NCI-H1105 (cell line): ENCODE measurements around the gene MBOAT1.

Experiments used
- DNase-seq: peaks from one replicate; lab custom pipeline; 2025; lab: John Stamatoyannopoulos, UW

Gene MBOAT1

DNA sequence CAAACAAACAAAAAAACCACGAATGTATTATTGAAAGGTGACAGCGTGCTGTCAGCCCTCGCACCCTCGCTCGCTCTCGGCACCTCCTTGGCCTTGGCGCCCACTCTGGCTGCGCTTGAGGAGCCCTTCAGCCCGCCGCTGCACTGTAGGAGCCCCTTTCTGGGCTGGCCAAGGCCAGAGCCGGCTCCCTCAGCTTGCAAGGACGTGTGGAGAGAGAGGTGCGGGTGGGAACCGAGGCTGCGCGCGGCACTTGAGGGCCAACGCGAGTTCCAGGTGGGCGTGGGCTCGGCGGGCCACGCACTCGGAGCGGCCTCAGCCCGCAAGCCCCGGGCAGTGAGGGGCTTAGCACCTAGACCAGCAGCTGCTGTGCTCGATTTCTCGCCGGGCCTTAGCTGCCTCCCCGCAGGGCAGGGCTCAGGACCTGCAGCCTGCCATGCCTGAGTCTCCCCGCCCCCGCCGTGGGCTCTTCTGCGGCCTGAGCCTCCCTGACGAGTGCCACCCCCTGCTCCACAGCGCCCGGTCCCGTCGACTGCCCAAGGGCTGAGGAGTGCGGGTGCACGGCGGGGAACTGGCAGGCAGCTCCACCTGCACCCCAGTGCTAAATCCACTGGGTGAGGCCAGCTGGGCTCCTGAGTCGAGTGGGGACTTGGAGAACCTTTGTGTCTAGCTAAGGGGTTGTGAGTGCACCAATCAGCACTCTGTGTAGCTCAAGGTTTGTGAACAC lies 20.9 kb upstream of the MBOAT1 start:
- no peak for DNase-seq

DNA sequence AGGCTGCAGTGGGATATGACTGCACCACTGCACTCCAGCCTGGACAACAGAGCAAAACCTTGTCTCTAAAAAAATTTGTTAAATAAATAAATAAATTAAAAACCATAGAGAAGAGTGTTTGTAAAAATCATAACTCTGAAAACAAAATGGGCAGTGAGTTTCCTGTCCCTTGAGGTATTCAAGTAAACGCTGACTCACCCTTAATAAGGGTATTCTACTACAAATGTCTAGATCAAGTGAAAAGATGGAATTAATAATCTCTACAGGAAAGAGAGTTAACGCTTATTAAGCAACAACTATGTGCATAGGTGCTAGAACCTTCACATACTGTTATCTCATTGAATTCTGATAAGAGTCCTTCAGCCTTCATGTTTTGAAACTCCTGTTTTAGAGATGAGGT lies 19.9 kb upstream of the MBOAT1 start:
- no peak for DNase-seq

DNA sequence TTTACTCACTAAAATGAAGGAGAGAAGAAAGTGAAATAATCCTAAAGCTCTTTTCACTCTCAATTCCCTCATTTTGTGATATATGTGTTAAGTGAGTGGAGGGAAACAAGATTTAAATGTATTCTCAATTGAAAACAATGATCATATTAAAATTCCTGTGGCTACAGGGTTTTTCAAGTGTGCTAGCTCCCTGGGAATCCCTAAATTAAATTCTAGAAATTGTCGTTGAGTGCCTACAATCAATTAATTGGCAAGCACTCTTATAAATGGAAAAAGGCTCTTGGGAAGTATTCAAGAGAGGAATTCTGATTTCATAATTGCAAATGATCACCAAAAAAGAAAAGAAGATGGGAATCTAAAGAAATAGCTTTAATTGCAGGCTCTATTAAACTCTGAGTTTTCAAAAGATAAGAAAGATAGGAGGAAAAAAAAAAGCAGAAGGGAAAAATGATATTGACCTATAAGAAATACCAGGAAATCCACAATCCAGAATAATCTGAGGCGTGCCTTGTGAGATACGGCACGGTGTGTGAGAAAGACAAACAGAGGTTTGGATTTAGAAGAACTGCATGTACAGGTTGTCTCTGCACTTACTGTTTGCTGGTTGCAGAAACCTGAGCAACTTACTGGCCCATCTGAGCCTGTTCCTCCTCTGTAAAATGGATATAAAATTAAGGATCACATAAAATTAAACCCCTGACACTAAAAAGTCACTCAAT lies 18.3 kb upstream of the MBOAT1 start:
- DNase-seq: no peak

DNA sequence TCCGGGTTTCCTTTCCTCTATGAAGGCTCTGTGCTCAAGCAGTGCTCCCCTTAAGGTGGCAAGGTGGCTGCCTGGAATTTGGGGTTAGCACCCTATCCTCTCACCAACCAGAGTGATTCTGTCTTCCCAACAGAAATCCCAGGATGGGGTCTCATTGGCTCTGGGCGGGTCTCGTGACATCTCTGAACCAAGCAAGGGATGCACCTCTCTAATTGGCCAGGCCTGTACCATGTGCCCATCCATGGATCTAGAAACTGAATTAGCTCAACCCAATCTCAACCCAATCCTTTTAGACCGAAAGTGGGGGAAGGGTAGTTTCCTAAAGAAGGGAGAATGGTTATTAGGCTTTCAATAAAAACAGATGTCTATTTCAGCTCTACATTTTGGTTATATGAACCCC lies 17.6 kb upstream of the MBOAT1 start:
- no peak for DNase-seq

DNA sequence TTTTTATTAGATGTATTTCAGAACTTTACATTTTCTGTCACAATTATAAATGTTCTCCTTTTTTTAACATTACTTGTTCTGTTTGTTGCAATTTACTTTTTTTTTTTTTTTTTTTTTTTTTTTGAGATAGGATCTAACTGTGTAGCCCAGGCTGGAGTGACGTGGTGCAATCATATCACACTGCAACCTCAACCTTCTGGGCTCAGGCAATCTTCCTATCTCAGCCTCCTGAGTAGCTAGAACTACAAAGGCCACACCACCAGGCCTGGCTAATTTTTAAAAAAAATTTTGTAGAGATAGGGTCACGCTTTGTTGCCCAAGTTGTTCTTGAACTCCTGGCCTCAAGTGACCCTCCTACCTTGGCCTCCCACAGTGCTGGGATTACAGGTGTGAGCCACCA lies 15.1 kb upstream of the MBOAT1 start:
- DNase-seq: no peak

DNA sequence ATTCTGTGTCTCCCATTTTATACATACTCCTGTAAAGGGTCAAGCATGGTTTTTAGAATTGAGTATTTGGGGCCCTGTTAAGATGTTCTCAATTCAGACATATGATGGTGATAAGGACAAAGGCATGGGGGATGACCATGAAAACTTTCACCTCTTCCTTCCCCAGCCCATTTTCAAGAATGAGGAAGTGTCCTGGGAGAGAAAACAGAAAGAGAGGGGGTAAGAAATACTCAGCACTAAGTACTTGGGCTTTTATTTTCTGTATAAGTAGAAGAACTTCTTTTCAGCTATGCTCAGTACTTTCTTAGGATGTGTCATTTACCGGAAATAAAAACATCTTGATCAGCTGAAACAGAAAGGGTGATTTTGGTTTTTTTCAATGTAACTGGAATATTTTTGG lies 10.9 kb upstream of the MBOAT1 start:
- DNase-seq: no peak

DNA sequence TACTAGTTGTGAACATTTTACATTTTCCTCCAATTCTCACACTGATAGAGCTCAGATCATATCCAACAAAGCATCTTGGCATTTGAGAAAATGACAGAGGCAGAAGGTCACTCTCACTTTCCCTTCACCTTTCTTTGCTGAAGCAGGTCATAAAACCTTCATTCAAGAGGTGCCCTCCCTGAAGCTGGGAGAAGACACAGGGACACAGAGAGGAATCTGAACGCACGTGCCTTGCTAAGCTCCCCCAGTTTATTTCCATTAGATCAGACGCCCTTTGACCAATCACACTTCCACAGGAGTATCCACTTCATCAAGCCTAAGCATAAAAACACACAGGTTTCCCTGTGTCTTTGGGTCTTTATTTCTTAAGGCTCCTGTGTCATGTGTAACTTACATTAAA lies 9.2 kb upstream of the MBOAT1 start:
- DNase-seq: no peak

DNA sequence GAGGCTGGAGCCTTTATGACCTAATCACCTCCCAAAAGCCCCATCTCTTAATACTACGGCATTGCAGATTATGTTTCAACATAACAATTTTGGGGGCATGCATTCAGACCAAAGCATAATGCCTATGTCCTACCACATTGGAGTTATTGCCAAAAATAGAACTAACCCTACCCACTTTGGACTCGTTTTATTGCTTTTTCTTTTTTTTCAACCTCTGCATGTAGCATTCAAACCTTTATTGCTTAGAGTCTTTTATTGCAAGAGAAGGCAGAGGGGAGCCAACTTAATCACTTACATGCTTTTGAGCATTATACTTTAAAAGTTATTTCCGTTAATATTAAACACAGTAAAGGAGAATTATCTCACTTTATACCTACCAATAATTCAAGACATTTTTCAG lies 8.1 kb upstream of the MBOAT1 start:
- DNase-seq: no peak

DNA sequence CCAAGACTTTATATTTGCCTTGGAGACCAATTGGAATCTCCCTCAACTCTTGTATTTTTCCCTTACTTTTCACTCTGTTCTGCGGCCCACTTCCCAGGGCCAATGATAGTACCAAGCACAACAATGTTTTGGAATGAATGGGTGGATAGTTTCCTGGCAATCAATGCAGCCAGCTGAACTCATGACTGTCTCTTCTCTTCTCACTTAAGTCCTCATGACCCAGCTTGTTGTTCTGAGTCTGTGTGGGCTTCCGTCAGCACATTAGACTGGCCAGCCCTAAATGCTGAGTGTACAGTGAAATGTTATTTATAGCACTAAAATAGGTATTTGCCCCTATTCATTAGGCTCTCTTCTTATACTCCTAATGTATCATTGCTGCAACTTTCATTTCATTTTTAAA lies 5.6 kb upstream of the MBOAT1 start:
- DNase-seq: no peak

DNA sequence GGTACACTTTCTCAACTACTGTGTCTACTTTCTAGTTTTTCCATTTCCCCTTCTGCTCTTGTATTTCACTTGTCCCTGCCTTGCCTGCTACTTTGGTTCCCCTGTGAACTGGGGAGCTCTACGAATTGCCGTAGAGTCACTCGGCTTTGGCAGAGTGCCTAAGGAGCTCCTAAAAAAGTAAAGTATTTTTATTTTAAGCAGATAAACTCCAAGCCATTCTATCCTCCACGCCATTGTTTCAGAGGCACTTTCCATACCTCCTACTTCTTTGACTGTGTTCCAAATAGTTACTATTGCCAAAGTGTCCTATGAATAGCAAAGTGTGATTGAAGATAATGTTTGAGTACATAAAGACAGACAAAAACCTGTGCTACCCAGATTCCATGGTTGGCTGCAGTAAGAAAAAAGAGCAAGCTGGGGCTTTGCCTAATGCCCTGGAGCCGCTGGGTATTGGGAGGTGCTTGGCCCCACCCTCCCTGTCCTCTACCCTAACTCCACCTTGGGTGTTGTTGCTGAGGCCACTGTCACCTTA lies 5.1 kb upstream of the MBOAT1 start:
- no peak for DNase-seq

DNA sequence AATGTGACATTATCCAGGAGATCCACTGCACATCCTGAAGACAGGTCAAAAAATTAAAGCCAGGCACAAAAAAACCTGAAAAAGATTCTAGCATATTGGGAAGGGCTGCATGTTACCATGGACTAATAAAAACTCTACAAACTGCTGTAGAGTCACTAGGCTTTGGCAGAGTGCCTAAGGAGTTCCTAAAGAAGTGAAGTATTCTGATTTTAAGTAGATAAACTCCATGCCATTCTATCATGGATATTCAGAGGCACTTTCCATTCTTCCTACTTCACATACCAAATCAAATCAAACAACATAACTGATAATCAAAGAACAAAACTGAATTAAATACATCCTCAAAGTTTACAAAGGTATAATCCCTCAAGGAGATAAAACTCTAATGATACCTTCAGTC lies 3.0 kb upstream of the MBOAT1 start:
- no peak for DNase-seq

DNA sequence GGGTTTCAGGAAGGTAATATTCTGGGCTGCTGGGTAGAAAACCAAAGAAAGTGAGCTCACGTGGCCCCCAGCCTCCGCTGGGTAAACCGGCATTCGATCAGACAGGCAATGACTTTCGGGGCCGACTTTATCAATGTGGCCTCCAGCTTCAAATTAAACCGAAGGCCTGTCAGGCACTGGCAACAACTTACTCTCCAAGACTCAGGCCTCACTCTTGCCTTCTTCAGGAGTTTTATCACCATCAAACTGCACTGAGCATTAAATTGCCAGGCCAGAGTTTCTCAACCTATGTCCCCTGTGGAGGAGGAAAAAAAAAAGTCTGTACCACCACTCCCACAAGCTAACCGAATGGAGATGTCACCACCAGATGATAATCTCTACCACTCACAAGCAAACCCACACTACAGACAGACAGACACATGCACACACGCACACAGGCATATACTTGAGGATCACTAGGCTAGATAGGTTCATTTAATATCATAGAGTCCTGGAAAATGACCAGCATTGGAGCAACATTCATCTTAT lies 1.1 kb upstream of the MBOAT1 start:
- DNase-seq: no peak

DNA sequence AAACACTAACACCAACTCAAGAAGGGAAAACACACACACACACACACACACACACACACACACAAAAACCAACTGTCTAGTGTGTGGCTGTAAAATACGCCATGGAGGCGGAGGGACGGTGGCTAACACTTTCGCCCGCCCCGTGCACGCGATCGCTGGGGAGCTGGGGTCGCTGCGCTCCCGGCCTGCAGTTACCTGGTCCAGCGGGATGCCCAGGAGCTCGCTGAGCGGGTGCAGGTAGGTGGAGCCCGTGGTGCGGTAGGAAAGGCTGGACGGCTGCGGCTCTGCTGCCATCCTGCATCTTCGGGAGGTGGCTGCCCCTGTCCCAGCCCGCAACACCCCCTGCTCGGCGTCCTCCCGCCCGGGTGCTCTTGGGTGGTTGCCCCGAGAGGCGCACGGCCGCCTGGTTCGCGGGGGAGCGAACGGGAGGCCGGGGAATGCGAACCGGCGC lies 303 bp downstream of the MBOAT1 start:
- DNase-seq: peak; percentile 87

DNA sequence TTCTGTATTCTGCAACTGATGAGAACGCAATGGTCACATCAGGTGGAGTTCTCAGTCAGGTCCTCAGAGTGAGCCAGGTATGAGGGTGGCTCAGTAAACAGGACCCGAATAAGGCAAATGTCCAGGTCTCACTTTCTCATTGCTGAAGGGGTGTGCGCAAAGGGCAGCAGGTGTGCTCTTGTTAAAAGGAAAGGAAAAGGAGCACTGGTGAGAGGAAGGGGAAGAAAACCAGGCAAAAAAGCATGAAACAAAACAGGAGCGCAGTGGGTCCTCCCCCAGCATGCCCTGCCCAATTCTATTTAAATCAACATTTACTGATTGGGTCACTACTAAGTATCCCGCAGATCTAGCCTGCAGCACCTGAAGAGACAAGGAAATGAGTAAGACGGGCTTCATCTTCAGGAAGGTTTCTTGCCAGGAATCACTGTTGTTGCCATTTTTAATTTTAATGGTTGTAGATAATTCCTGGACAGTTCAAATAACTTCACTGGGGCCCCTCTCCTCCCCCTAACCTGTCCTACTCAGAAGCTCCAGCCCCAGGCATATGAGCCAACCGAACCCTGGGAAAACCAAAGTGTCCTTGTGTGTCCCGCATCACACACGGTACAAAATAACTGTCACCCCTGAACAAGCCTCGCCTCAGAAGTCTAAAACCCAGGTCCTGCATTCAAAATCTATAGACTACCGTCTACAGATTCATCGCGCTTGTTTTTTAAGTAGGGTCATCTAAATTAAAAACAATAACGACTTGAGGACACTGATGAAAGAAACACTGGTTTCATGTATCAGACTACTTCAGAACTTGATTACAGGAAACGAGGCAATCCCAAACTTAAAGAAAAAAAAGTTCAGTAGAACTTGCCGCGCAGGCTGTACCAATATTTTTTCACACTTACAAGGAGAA lies 980 bp downstream of the MBOAT1 start:
- no peak for DNase-seq

DNA sequence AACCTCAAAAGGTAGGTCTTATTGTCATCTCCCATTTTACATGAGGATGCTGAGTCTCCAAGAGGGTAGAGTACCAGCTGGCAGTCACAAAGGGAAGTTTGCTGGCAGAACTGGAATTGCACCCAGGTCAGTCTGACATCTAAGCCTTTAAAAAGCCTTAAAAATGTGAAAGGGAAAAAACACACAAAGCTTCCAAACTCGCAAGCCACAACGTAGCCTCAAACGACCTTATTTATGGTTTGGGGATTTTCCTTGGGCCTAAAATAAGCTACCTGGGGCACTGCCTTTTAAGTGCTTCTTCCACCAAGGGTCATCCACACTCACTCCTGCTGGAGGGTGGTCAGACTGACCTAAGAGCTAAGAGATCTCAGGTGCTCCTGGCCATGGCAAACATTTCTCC lies 2.1 kb downstream of the MBOAT1 start:
- no peak for DNase-seq

DNA sequence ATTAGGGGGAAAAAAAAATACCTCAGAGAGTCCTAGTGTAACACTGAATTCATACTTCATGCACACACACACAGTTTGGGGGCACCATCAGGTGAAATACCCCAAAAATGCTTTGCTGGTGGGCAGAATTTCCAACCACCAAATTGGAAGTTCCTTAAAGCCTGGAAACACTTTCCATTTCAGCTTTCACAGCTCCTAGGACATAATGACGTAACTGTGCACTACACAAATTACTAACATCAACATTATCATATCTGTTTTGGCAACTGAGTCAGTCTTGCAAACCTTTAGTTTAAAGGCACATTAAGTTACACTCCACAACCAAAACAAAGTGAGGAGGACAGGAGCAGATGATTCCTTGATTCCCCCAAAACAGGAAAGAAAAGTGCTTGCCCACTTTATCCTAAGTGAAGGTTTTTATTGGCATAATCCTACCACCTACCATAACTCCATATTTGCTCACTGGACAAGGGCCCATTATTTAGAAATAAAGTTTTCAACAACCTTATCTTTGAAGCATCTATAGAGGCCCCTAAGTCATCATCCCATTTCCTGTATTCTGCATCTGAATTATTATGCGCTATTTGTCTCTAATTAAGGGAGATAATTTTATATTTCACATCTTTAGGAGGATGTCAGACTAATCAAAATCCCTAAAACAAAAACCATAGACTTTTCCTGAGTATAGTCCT lies 3.4 kb downstream of the MBOAT1 start:
- DNase-seq: no peak

DNA sequence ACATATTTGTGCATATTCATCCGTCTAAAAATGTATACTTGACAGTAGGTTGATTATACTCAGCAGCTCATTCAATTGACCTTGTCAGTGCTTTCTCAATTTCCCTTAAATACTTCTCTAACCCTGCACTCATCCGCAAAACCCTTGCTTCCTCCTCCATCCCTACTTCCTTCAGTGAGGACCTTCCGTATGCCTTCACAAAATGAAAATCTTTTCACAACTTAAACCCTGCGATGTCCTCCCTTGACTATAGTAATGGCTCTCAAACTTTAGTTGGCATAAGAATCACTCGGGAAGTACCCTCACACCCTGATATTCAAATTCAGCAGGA lies 5.2 kb downstream of the MBOAT1 start:
- DNase-seq: no peak

DNA sequence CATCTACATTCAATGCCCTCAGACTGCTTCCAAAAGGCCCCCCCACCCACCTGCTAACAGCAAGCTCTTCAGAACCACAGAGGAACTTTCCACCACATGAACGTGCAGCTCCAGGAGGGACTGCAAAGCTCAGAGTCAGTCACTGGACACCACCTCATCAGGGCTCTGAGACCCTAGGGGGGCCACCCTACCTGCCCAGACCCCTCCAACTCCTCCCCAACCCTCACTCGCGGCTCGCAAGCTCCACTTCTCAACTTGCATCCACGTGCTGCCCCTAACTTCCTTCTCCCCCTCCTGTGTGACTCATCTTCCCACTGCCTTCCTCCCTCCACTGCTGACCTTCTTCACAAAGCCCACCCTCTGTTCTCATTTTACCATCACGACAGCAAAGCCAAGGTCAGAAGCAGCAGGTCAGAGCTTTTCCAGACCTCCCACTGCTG lies 6.5 kb downstream of the MBOAT1 start:
- no peak for DNase-seq

DNA sequence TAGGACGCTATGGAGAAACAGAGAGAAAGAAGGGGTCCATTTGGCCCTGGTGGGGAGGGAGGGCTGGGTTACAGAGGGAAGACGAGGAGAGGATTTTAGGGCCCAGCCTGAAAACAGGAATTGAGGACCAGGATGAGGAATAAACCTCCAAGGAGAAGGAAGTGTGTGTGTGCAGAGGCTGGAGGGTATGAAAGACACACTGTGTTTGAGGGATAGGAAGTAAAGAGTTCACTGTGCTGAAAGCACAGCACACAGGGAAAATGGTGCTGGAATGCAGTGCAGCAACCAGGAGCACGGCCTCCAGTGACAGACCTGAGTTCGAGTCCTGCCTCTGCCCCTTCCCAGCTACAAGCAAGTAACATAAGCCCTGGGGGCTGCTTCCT lies 7.8 kb downstream of the MBOAT1 start:
- no peak for DNase-seq

DNA sequence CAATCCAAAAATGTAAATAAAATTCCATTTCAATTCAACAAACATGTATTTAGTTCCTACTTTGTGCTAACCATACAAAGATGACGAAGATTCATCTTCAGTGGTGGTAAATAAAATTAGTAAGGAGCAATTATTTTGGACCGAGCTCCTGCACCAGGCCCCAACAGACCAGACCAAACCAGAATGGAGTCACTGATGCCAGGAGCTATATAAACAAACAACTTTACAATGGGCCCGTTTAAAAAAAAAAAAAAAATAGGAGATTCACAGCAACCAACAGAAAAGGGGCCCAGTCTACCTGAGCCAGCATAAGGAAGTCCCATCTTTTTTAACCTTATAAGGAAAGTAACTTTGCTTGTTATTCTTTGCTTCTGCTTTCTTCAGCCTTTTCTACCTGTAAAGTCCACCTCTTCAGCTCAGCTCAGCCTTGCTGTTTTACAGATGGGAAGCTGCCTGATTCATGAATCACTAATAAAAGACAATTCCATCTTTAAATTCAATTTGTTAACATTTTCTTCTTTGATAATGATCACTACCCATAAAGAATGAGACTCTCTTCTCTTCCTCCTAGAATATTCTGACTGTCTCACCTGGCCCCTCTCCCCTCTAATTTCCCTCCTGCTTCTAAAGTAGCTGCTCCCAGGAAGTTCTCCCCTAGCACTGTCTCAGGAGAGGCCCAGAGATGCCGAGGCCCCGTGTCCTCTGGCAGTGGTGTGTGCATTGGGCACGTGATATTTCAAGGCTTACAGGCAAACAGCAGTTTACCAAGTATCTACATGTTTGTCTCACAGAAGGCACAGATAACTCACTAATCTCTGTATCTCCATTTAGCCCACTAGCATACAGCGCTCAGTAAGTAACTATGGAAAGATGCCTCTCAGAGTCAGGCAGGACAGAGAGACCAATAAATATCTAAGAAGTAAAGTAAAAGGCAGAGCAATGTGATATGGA lies 8.4 kb downstream of the MBOAT1 start:
- no peak for DNase-seq
